GM12891 (cell line): Measurements from ENCODE around the gene ATAT1.

Experiments
- POLR2A ChIP-seq: IDR thresholded peaks from 2 replicates; pipeline ENCODE4 v1.6.1; 2011; ENCODE audit warnings: low read depth, low read length, control low read depth
- POLR2AphosphoS5 ChIP-seq: IDR thresholded peaks from 2 replicates; pipeline ENCODE4 v1.6.1; 2011; ENCODE audit warnings: low read depth, low read length, control low read depth
- POU2F2 ChIP-seq: IDR thresholded peaks from 2 replicates; pipeline ENCODE4 v1.6.1; 2011; ENCODE audit warnings: low read depth, mild to moderate bottlenecking, control low read depth, low read length, moderate library complexity
- SPI1 ChIP-seq: IDR thresholded peaks from 2 replicates; pipeline ENCODE4 v1.6.1; 2011; ENCODE audit warnings: low read depth, low read length, control low read depth
- TAF1 ChIP-seq: IDR thresholded peaks from 2 replicates; pipeline ENCODE4 v1.6.1; 2011; ENCODE audit warnings: low read depth, low read length, control low read depth

- no peak for TF ChIP-seq POLR2A
- TF ChIP-seq POLR2AphosphoS5, result no peak
- TF ChIP-seq TAF1, result no peak
- no peak for TF ChIP-seq SPI1
- no peak for TF ChIP-seq POU2F2
These were observed 57.3 kb downstream of the ATAT1 start for GRCh38 chr6:30683980-30684338.
